GM21786 (cell line): ENCODE measurements around the gene FMR1NB.

Source experiments
- ATAC-seq: cut with Tn5 transposase; IDR thresholded peaks from one replicate; pipeline ENCODE4 v1.9.1; 2021; ENCODE audit not compliant: unreplicated experiment

FMR1NB gene

DNA sequence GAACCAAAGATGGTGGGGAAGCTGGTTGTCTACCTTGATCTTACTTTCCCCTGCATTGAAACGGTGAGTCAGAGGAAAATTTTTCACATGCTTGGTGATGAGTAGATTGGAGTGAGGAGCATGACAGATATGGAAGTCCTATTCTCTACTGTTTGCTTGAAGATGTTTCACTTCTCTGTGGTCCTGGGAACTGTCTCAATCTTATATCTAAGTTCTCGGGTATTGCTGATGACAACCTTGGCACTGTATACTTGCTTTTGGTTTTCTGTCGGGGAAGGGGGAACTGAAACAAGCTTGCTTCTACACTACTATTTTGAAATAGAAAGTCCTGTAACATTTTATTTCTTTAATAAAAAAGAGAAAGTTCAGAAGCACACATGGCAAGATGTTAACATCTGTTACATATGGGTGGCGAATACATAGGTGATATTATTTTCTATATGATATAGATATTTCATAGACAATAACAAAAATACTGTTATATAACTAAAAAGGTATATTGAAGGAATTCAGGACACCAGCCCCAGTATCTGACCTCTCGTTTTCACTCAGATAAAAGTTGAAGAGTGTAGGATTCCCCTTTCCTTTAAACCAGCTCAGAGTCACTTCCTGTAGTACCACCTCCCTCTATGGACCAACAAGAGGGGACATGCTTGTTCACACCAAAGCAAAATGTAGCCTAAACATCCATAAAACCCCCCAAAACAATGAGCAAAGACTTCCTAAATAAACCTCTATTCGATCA lies 88.8 kb downstream of the FMR1NB start:
- peak; percentile 95 for ATAC-seq

DNA sequence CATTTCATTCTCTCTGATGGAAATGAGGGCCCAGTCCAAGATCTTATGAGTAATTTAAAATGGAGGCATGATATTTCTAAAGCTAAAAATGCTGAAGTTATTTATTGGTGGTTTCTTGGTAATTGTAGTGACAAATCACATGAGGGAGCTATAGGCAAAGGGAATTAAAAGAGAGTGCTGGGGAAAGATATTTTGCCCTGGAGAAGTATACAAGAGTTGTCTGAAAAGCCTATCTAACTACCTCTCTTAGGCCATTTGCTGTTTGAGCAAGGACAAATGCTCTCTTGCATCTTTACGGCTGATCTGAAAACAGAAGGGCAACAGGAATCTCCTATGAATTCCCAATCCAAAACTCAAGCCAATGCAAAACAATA lies 89.4 kb downstream of the FMR1NB start:
- no peak for ATAC-seq
